H1 (cell line): Measurements from ENCODE around the gene CREB1. TPM values are rescaled to one million over a fixed set of nuclear protein-coding genes. Genes with fewer than 3 reads are reported as not detected.

Experiments used
- CTCF ChIA-PET: fragments of 300-600 bp; sonication (Branson Sonifier 250); formaldehyde crosslinking; loops from one replicate; lab custom pipeline; 2021; ENCODE audit not compliant: partially characterized antibody; lab: Charles Lee
- POLR2A ChIA-PET: fragments of 300-600 bp; sonication (Branson Sonifier 250); formaldehyde crosslinking; loops from one replicate; lab custom pipeline; 2021; ENCODE audit warnings: inconsistent platforms; ENCODE audit not compliant: partially characterized antibody; lab: Charles Lee
- DNase-seq, 2 experiments: peaks; one replicate each; pipeline versions ENCODE4 v3.0.0 to v3.0.0-alpha.2; 2010 to 2022; ENCODE audit warnings: low spot score in 2 of 2, low read depth in 1 of 2, mixed read lengths in 1 of 2
- FAIRE-seq: peaks from 2 replicates; lab custom pipeline; 2011; peaks lifted over from hg19 to GRCh38; lab: Jason Lieb, UNC
- H2AFZ ChIP-seq: 2 replicates; pipeline ENCODE4 v1.8.1; 2012; ENCODE audit warnings: low read length, inconsistent platforms
- H2AK5ac ChIP-seq: 2 replicates; pipeline ENCODE4 v1.6.1; 2013; ENCODE audit warnings: low read depth, low read length
- H2BK120ac ChIP-seq: replicated peaks from 2 replicates; pipeline ENCODE3; 2013; ENCODE audit warnings: low read depth, low read length, inconsistent platforms
- H2BK12ac ChIP-seq: 2 replicates; pipeline ENCODE4 v1.6.1; 2013; ENCODE audit warnings: low read depth, low read length
- H2BK15ac ChIP-seq: 2 replicates; pipeline ENCODE4 v1.6.1; 2013; ENCODE audit warnings: low read length
- H2BK20ac ChIP-seq: 2 replicates; pipeline ENCODE4 v1.6.1; 2013; ENCODE audit warnings: low read length
- H2BK5ac ChIP-seq: 2 replicates; pipeline ENCODE4 v1.6.1; 2013; ENCODE audit warnings: low read depth, low read length
- H3K14ac ChIP-seq: 2 replicates; pipeline ENCODE4 v1.6.1; 2013; ENCODE audit warnings: inconsistent platforms; ENCODE audit not compliant: insufficient read length
- H3K18ac ChIP-seq: 2 replicates; pipeline ENCODE4 v1.6.1; 2013; ENCODE audit warnings: low read length; ENCODE audit errors: extremely low read depth
- H3K23ac ChIP-seq: 2 replicates; pipeline ENCODE4 v1.6.1; 2013; ENCODE audit warnings: inconsistent platforms; ENCODE audit not compliant: insufficient read length
- H3K23me2 ChIP-seq: 2 replicates; pipeline ENCODE4 v1.6.1; 2013; ENCODE audit warnings: low read depth, low read length
- H3K27ac ChIP-seq: 2 replicates; pipeline ENCODE4 v1.6.1; 2011; ENCODE audit warnings: low read depth, low read length, inconsistent platforms
- H3K27me3 ChIP-seq, 4 experiments: replicated peaks in 1 of 4; 1 replicate in 1 of 4; 2 replicates in 3 of 4; pipeline versions ENCODE4 v1.6.1 to v1.8.1; 2011 to 2013; ENCODE audit warnings: low read length in 3 of 4, mild to moderate bottlenecking in 3 of 4, inconsistent platforms in 2 of 4, mixed read lengths in 2 of 4, moderate library complexity in 1 of 4; ENCODE audit not compliant: control insufficient read depth in 3 of 4, insufficient read depth in 3 of 4; ENCODE audit errors: extremely low read depth in 1 of 4
- H3K36me3 ChIP-seq, 4 experiments: 2 replicates each; pipeline versions ENCODE4 v1.6.1 to v1.8.1; 2011 to 2013; ENCODE audit warnings: mild to moderate bottlenecking in 4 of 4, low read length in 3 of 4, moderate library complexity in 2 of 4, control low read depth in 1 of 4, inconsistent platforms in 1 of 4; ENCODE audit not compliant: insufficient read depth in 4 of 4, control insufficient read depth in 2 of 4
- H3K4ac ChIP-seq: replicated peaks from 2 replicates; pipeline ENCODE3; 2013; ENCODE audit warnings: low read length, low read depth, mixed read lengths, inconsistent platforms; ENCODE audit not compliant: insufficient read length
- H3K4me1 ChIP-seq, 4 experiments: replicated peaks in 1 of 4; 1 replicate in 1 of 4; 2 replicates in 3 of 4; pipeline versions ENCODE4 v1.6.1 to v1.8.1; 2011 to 2013; ENCODE audit warnings: low read length in 3 of 4, inconsistent platforms in 2 of 4, mixed read lengths in 1 of 4; ENCODE audit not compliant: insufficient read depth in 4 of 4, control insufficient read depth in 3 of 4
- H3K4me2 ChIP-seq, 2 experiments: 2 replicates each; pipeline versions ENCODE4 v1.6.1 to v1.8.1; 2011 to 2013; ENCODE audit warnings: low read depth in 2 of 2, low read length in 2 of 2, control low read depth in 1 of 2, inconsistent platforms in 1 of 2, mild to moderate bottlenecking in 1 of 2; ENCODE audit not compliant: insufficient read depth in 1 of 2
- H3K4me3 ChIP-seq, 4 experiments: fragments of 200-600, 300-600 bp in 1 of 4; sonication (generic), shearing (Covaris generic), sonication (Bioruptor Twin) in 1 of 4; 2 replicates each; pipeline versions ENCODE4 v1.5.1 to v1.8.1; 2011 to 2016; ENCODE audit warnings: low read length in 4 of 4, low read depth in 3 of 4, control low read depth in 2 of 4, inconsistent platforms in 2 of 4, mild to moderate bottlenecking in 2 of 4, mixed read lengths in 1 of 4, moderate library complexity in 1 of 4; ENCODE audit not compliant: insufficient read depth in 2 of 4; ENCODE audit errors: extremely low read depth in 1 of 4
- H3K56ac ChIP-seq: replicated peaks from 2 replicates; pipeline ENCODE3; 2013; ENCODE audit warnings: low read depth, mild to moderate bottlenecking, mixed read lengths, low read length, inconsistent platforms; ENCODE audit not compliant: insufficient read length
- H3K79me1 ChIP-seq: 2 replicates; pipeline ENCODE4 v1.6.1; 2013; ENCODE audit warnings: low read depth, low read length, control low read depth
- H3K79me2 ChIP-seq, 2 experiments: 2 replicates each; pipeline versions ENCODE4 v1.6.1 to v1.8.1; 2012 to 2013; ENCODE audit warnings: low read length in 2 of 2, mild to moderate bottlenecking in 2 of 2, inconsistent platforms in 1 of 2; ENCODE audit not compliant: insufficient read depth in 2 of 2, control insufficient read depth in 1 of 2
- H3K9ac ChIP-seq, 4 experiments: replicated peaks in 1 of 4; 1 replicate in 1 of 4; 2 replicates in 3 of 4; pipeline versions ENCODE4 v1.6.1 to v1.8.1; 2011 to 2013; ENCODE audit warnings: low read depth in 3 of 4, low read length in 3 of 4, control low read depth in 2 of 4, mild to moderate bottlenecking in 2 of 4, moderate library complexity in 2 of 4, inconsistent platforms in 1 of 4; ENCODE audit errors: extremely low read depth in 1 of 4
- H3K9me3 ChIP-seq, 2 experiments: 2 replicates each; pipeline versions ENCODE4 v1.6.1 to v1.8.1; 2012 to 2013; ENCODE audit warnings: mild to moderate bottlenecking in 2 of 2, moderate library complexity in 2 of 2, control low read depth in 1 of 2, inconsistent platforms in 1 of 2, low read depth in 1 of 2, low read length in 1 of 2, mixed read lengths in 1 of 2; ENCODE audit not compliant: insufficient read depth in 2 of 2
- H4K20me1 ChIP-seq, 2 experiments: replicated peaks in 1 of 2; 2 replicates each; pipeline versions ENCODE3 to v1.8.1; 2011 to 2013; ENCODE audit warnings: inconsistent platforms in 2 of 2, low read length in 2 of 2, mild to moderate bottlenecking in 1 of 2; ENCODE audit not compliant: insufficient read depth in 2 of 2, control insufficient read depth in 1 of 2
- H4K5ac ChIP-seq: 2 replicates; pipeline ENCODE4 v1.6.1; 2013; ENCODE audit warnings: low read length, low read depth, mixed read lengths, inconsistent platforms; ENCODE audit not compliant: insufficient read length
- H4K8ac ChIP-seq: 2 replicates; pipeline ENCODE4 v1.8.0; 2013; ENCODE audit warnings: mild to moderate bottlenecking, moderate library complexity, low read length, inconsistent platforms; ENCODE audit not compliant: insufficient read depth; ENCODE audit errors: extremely low read depth
- H4K91ac ChIP-seq: replicated peaks from 2 replicates; pipeline ENCODE3; 2013; ENCODE audit warnings: low read length, mixed read lengths, inconsistent platforms; ENCODE audit not compliant: insufficient read length
- BACH1 ChIP-seq: IDR thresholded peaks from 2 replicates; pipeline ENCODE4 v1.6.1; 2012; ENCODE audit warnings: low read length, improper control_type of control experiment
- KDM5A ChIP-seq: fragments of 200-600 bp; IDR thresholded peaks from 2 replicates; pipeline ENCODE4 v1.7.1; 2012; ENCODE audit warnings: mild to moderate bottlenecking, low read length, inconsistent platforms, mixed read lengths
- PHF8 ChIP-seq: fragments of 200-600 bp; sonication (generic); conservative IDR thresholded peaks from 2 replicates; pipeline ENCODE4 v1.7.1; 2012; ENCODE audit warnings: low read depth, mild to moderate bottlenecking, inconsistent platforms, low read length, moderate library complexity
- RFX5 ChIP-seq: IDR thresholded peaks from 2 replicates; pipeline ENCODE4 v1.6.1; 2011; ENCODE audit warnings: low read depth, low read length, improper control_type of control experiment, borderline replicate concordance
- RXRA ChIP-seq: IDR thresholded peaks from 2 replicates; pipeline ENCODE4 v1.6.1; 2011; ENCODE audit warnings: low read depth, mild to moderate bottlenecking, low read length, moderate library complexity; ENCODE audit not compliant: insufficient read depth
- SIN3A ChIP-seq, 2 experiments: IDR thresholded peaks in 1 of 2; conservative IDR thresholded peaks in 1 of 2; 2 replicates each; pipeline ENCODE4 v1.6.1; 2011 to 2012; ENCODE audit warnings: low read length in 2 of 2, improper control_type of control experiment in 1 of 2, low read depth in 1 of 2, mild to moderate bottlenecking in 1 of 2
- SP2 ChIP-seq: IDR thresholded peaks from 2 replicates; pipeline ENCODE4 v1.6.1; 2012; ENCODE audit warnings: mild to moderate bottlenecking, low read length, inconsistent platforms
- SRF ChIP-seq: IDR thresholded peaks from 2 replicates; pipeline ENCODE4 v1.6.1; 2011; ENCODE audit warnings: mild to moderate bottlenecking, low read depth, low read length, moderate library complexity
- WGBS, 2 experiments: shearing (Covaris generic) in 1 of 2; methylation state at CpG; one replicate each; pipeline versions ENCODE4 v1.1.6 to v1.1.7; 2013 to 2015; ENCODE audit warnings: low lambda C conversion rate in 2 of 2, mixed read lengths in 2 of 2, inconsistent platforms in 1 of 2, low coverage in 1 of 2, missing lambda C conversion rate in 1 of 2; ENCODE audit not compliant: insufficient replicate concordance in 2 of 2, insufficient coverage in 1 of 2, insufficient read length in 1 of 2; ENCODE audit errors: extremely low coverage in 1 of 2, missing lambda C conversion rate in 1 of 2; 5-methylcytosine and 5-hydroxymethylcytosine counted together
- polyA plus RNA-seq, 7 experiments: library from polyadenylated mRNA; depleted of rRNA in 3 of 7; stranded (reverse) in 5 of 7; unstranded in 2 of 7; fragments of >200 nt in 5 of 7; fragments of 200-250 nt in 2 of 7; gene quantifications; 1 replicate in 5 of 7; 2 replicates in 1 of 7; 4 replicates in 1 of 7; pipeline versions ENCODE4 v1.2.1 to v1.2.3, GENCODE V29; 2011 to 2013; ENCODE audit warnings: missing spikeins in 2 of 7, mixed read lengths in 2 of 7
- total RNA-seq: library from RNA; stranded (reverse); fragmentation: NEBNext Ultra II Directional; extraction: Animal tissue kit (Norgen Biotek cat#: 25700); gene quantifications from 2 replicates; pipeline ENCODE4 v1.2.1, GENCODE V29; 2021

Gene CREB1
- total and polyA plus RNA-seq, 2 of the 8 experiments (the other 6 are each of a cell fraction or from before 2014, with no cell fraction given): 46.3 to 99.0 TPM

- POLR2A ChIA-PET: no interaction called here
- Histone ChIP-seq H3K4me1 (no peaks in the 10 kb centered on the region), H4K5ac (no peak overlapping the region), H2BK120ac (no peak overlapping the region), H2BK12ac (no peak overlapping the region), H3K4me2 (no peak overlapping the region), H3K4ac (no peak overlapping the region), H2AFZ (no peak overlapping the region), H3K27ac (no peak overlapping the region), H3K14ac (no peak overlapping the region), H3K79me1 (no peaks in the 10 kb centered on the region), H4K20me1 (no peaks in the 10 kb centered on the region), H4K91ac (no peak overlapping the region), H3K9ac (no peak overlapping the region), H2BK5ac (no peak overlapping the region), H3K9me3 (no peaks in the 10 kb centered on the region), H3K18ac (no peak overlapping the region), H3K23ac (no peak overlapping the region), H3K56ac (no peak overlapping the region), H3K4me3 (no peak overlapping the region), H2AK5ac (no peak overlapping the region), H3K36me3 (no peaks in the 10 kb centered on the region), H2BK15ac (no peak overlapping the region), H3K79me2 (no peaks in the 10 kb centered on the region), H3K27me3 (no peaks in the 10 kb centered on the region), H3K23me2 (no peaks in the 10 kb centered on the region), H4K8ac (no peak overlapping the region), H2BK20ac (no peak overlapping the region)
- DNase-seq (no peak), FAIRE-seq (no peak)
- CTCF ChIA-PET: no interaction called here
- WGBS, 2 experiments: 96% methylated on average over 3 of the region's 3 CpGs; no CpG with 5 or more reads in 1 of the 2 experiments
- no peak for TF ChIP-seq PHF8
- TF ChIP-seq SRF: no peak
- TF ChIP-seq BACH1: no peak
- TF ChIP-seq SP2: no peak
- no peak for TF ChIP-seq RFX5
- no peak for TF ChIP-seq KDM5A
- no peak for TF ChIP-seq RXRA
- TF ChIP-seq SIN3A (conservative IDR thresholded peaks at IDR 0.05 in 1 of 2, IDR thresholded peaks at IDR 0.05 in 1 of 2; ENCODE audit: low read depth in 1 of 2, low read length in 2 of 2): no peak
These were observed 39.3 kb upstream of the CREB1 start for GRCh38 chr2:207490441-207490840.
